Naive thymus-derived CD4-positive, alpha-beta T cell (primary cell): ENCODE results near the gene ALDH6A1. TPM values are rescaled to one million over a fixed set of nuclear protein-coding genes. Genes with fewer than 3 reads are reported as not detected.
A peak's percentile ranks its signal among the peaks of the same experiment; 100 is the strongest.

Experiments used
- ATAC-seq: fragments of 150-1000 bp; cut with Tn5 transposase; 2 replicates; pipeline ENCODE4 v1.10.0; 2021; ENCODE audit warnings: mild to moderate bottlenecking, moderate library complexity
- CTCF ChIA-PET: fragments of 350-600 bp; sonication (Branson Sonifier 250); formaldehyde crosslinking; loops from one replicate; lab custom pipeline; 2021; ENCODE audit warnings: antibody characterized with exemption; lab: Charles Lee
- POLR2A ChIA-PET: fragments of 350-600 bp; sonication (Branson Sonifier 250); formaldehyde crosslinking; loops from one replicate; lab custom pipeline; 2021; ENCODE audit warnings: antibody characterized with exemption, inconsistent platforms; lab: Charles Lee
- DNase-seq, 9 donors: peaks; one replicate each; pipeline versions ENCODE4 v3.0.0 to v3.0.0-alpha.2; 2020 to 2022; ENCODE audit warnings: mixed read lengths in 1 of 9
- H3K27ac ChIP-seq: one replicate; pipeline ENCODE4 v1.7.0; 2013; ENCODE audit warnings: mild to moderate bottlenecking, low read depth, low read length, moderate library complexity
- H3K27me3 ChIP-seq, 2 donors: one replicate each; pipeline ENCODE4 v1.7.0; 2013; ENCODE audit warnings: low read length in 2 of 2, mild to moderate bottlenecking in 2 of 2, moderate library complexity in 2 of 2; ENCODE audit not compliant: control insufficient read depth in 2 of 2, insufficient read depth in 2 of 2
- H3K36me3 ChIP-seq, 3 experiments: 1 replicate in 2 of 3; 2 replicates in 1 of 3; pipeline ENCODE4 v1.7.0; 2013; ENCODE audit warnings: low read length in 3 of 3, mild to moderate bottlenecking in 3 of 3, moderate library complexity in 1 of 3; ENCODE audit not compliant: insufficient read depth in 3 of 3, control insufficient read depth in 2 of 3
- H3K4me1 ChIP-seq, 2 donors: one replicate each; pipeline ENCODE4 v1.7.0; 2013; ENCODE audit warnings: low read length in 2 of 2, mild to moderate bottlenecking in 2 of 2, moderate library complexity in 1 of 2; ENCODE audit not compliant: control insufficient read depth in 2 of 2, insufficient read depth in 2 of 2
- H3K4me3 ChIP-seq: 2 replicates; pipeline ENCODE4 v1.7.0; 2013; ENCODE audit warnings: mild to moderate bottlenecking, low read length
- H3K9me3 ChIP-seq, 3 experiments: 1 replicate in 2 of 3; 2 replicates in 1 of 3; pipeline ENCODE4 v1.7.0; 2013; ENCODE audit warnings: low read length in 3 of 3; ENCODE audit not compliant: control insufficient read depth in 2 of 3
- H3K27ac Mint-ChIP-seq, 9 donors: one replicate each; pipeline ENCODE4 v1.8.0; 2020 to 2022; ENCODE audit warnings: mixed read lengths in 9 of 9, mild to moderate bottlenecking in 8 of 9, moderate library complexity in 5 of 9, inconsistent platforms in 2 of 9
- H3K27me3 Mint-ChIP-seq, 5 donors: one replicate each; pipeline ENCODE4 v1.8.0; 2021 to 2022; ENCODE audit warnings: mixed read lengths in 5 of 5, mild to moderate bottlenecking in 1 of 5
- H3K36me3 Mint-ChIP-seq, 5 donors: one replicate each; pipeline ENCODE4 v1.8.0; 2020 to 2022; ENCODE audit warnings: mixed read lengths in 5 of 5, mild to moderate bottlenecking in 3 of 5, inconsistent platforms in 1 of 5
- H3K4me1 Mint-ChIP-seq, 7 donors: one replicate each; pipeline ENCODE4 v1.8.0; 2020 to 2022; ENCODE audit warnings: mixed read lengths in 7 of 7, mild to moderate bottlenecking in 3 of 7, inconsistent platforms in 1 of 7
- H3K4me3 Mint-ChIP-seq, 10 donors: one replicate each; pipeline ENCODE4 v1.8.0; 2020 to 2022; ENCODE audit warnings: mild to moderate bottlenecking in 10 of 10, mixed read lengths in 10 of 10, moderate library complexity in 6 of 10, inconsistent platforms in 2 of 10
- H3K9me3 Mint-ChIP-seq, 11 donors: one replicate each; pipeline ENCODE4 v1.8.0; 2020 to 2022; ENCODE audit warnings: mixed read lengths in 11 of 11, mild to moderate bottlenecking in 4 of 11, inconsistent platforms in 1 of 11, moderate library complexity in 1 of 11
- intact Hi-C, 2 donors: fragments of 100-400 bp; cut with micrococcal nuclease; formaldehyde crosslinking; loops; one replicate each; pipeline ENCODE4 v1.15.1; 2023
- polyA plus RNA-seq, 2 donors: library from polyadenylated mRNA; unstranded; fragments of 300-500 nt; fragmentation: Illumina TruSeq; gene quantifications; one replicate each; pipeline ENCODE4 v1.2.3, GENCODE V29; 2021
- total RNA-seq, 6 experiments: library from RNA in 5 of 6; stranded (reverse) in 5 of 6; gene quantifications; 1 replicate in 5 of 6; 2 replicates in 1 of 6; pipeline ENCODE4 v1.2.3 and lab custom pipeline; 2021 to 2026

Gene ALDH6A1
- total and polyA plus RNA-seq, 7 experiments from 2014 or later: 8.9 to 39.9 (median 21.3) TPM

GRCh38 chr14:74081491-74081890 lies 2.8 kb downstream of the ALDH6A1 start:
- Histone ChIP-seq H3K4me1 (peaks cover 10 to 16% of the 10 kb centered on the region in 2 donors), H3K4me3 (no peak overlapping the region), H3K27ac (no peak overlapping the region), H3K36me3 (no peaks in the 10 kb centered on the region), H3K27me3 (no peaks in the 10 kb centered on the region), H3K9me3 (no peaks in the 10 kb centered on the region)
- intact Hi-C loops: loop anchor here in 1 of 2 donors (10.0 kb wide), 4 partner anchors 327 to 1903 kb away; partner anchors contain the start of genes IFT43, TGFB3 and TMED10
- no peak for ATAC-seq
- Mint-ChIP-seq H3K36me3 (peaks cover 0 to 8% (median 0%) of the 10 kb centered on the region in 5 donors), H3K27ac (no peak overlapping the region), H3K4me1 (peaks cover 19 to 53% (median 32%) of the 10 kb centered on the region in 7 donors), H3K9me3 (peaks cover 0 to 4% (median 0%) of the 10 kb centered on the region in 11 donors), H3K4me3 (no peak overlapping the region), H3K27me3 (peaks cover 0 to 4% (median 0%) of the 10 kb centered on the region in 5 donors)
- ChIA-PET POLR2A (no interaction called here), CTCF (no interaction called here)
- DNase-seq: no peak

GRCh38 chr14:74080820-74081460 lies 3.3 kb downstream of the ALDH6A1 start:
- Mint-ChIP-seq H3K4me1 (peaks cover 16 to 51% (median 28%) of the 10 kb centered on the region in 7 donors), H3K27me3 (peaks cover 0 to 4% (median 0%) of the 10 kb centered on the region in 5 donors), H3K4me3 (no peak overlapping the region), H3K27ac (no peak overlapping the region), H3K36me3 (peaks cover 0 to 8% (median 0%) of the 10 kb centered on the region in 5 donors), H3K9me3 (peaks cover 0 to 4% (median 0%) of the 10 kb centered on the region in 11 donors)
- Histone ChIP-seq H3K4me1 (peaks cover 8 to 14% of the 10 kb centered on the region in 2 donors), H3K27me3 (no peaks in the 10 kb centered on the region), H3K9me3 (no peaks in the 10 kb centered on the region), H3K4me3 (no peak overlapping the region), H3K27ac (no peak overlapping the region), H3K36me3 (no peaks in the 10 kb centered on the region)
- CTCF ChIA-PET: interaction anchor here (0.6 kb wide), 1 partner anchor 191 kb away, joined by 3 read pairs; no protein-coding TSS in a partner anchor
- no peak for ATAC-seq
- DNase-seq: no peak
- intact Hi-C loops: loop anchor here in 1 of 2 donors (10.0 kb wide), 4 partner anchors 326 to 1904 kb away; partner anchors contain the start of genes IFT43, TGFB3 and TMED10
- POLR2A ChIA-PET: no interaction called here

- no peak for DNase-seq
- Mint-ChIP-seq H3K4me1 (peaks cover 0 to 18% (median 8%) of the 10 kb centered on the region in 7 donors), H3K4me3 (no peak overlapping the region), H3K36me3 (peaks cover 0 to 8% (median 4%) of the 10 kb centered on the region in 5 donors), H3K9me3 (peaks cover 0 to 1% (median 0%) of the 10 kb centered on the region in 11 donors), H3K27me3 (no peaks in the 10 kb centered on the region), H3K27ac (peak overlapping the region in 1 of 9 donors; percentile 51)
- intact Hi-C loops: no loop called here
- ChIA-PET POLR2A (interaction anchor here (0.6 kb wide), 2 partner anchors 163 to 657 kb away, joined by 3 read pairs; no protein-coding TSS in a partner anchor), CTCF (no interaction called here)
- no peaks in the 10 kb centered on the region for H3K4me1 ChIP-seq
- peaks cover 0 to 7% (median 0%) of the 10 kb centered on the region in 3 experiments for H3K36me3 ChIP-seq
- H3K4me3 ChIP-seq: no peak overlapping the region
- ATAC-seq: no peak
- no peaks in the 10 kb centered on the region for H3K27me3 ChIP-seq
- H3K27ac ChIP-seq: no peak overlapping the region
- no peaks in the 10 kb centered on the region for H3K9me3 ChIP-seq
These were observed 6.9 kb downstream of the ALDH6A1 start for GRCh38 chr14:74077401-74077800.

GRCh38 chr14:74065746-74066575 lies 18.3 kb downstream of the ALDH6A1 start:
- Histone ChIP-seq H3K4me3 (no peak overlapping the region), H3K27me3 (no peaks in the 10 kb centered on the region), H3K4me1 (no peaks in the 10 kb centered on the region), H3K9me3 (no peaks in the 10 kb centered on the region), H3K27ac (no peak overlapping the region), H3K36me3 (peaks cover 0 to 47% (median 0%) of the 10 kb centered on the region in 3 experiments)
- Mint-ChIP-seq H3K27me3 (no peaks in the 10 kb centered on the region), H3K27ac (peak overlapping the region in 1 of 9 donors; percentile 49), H3K4me1 (no peaks in the 10 kb centered on the region), H3K9me3 (peaks cover 0 to 1% (median 0%) of the 10 kb centered on the region in 11 donors), H3K4me3 (no peak overlapping the region), H3K36me3 (peaks cover 0 to 46% (median 15%) of the 10 kb centered on the region in 5 donors)
- ChIA-PET POLR2A (no interaction called here), CTCF (no interaction called here)
- intact Hi-C loops: no loop called here
- ATAC-seq: no peak
- no peak for DNase-seq

- no peak overlapping the region for H3K4me3 Mint-ChIP-seq
- no peak overlapping the region for H3K4me3 ChIP-seq
- DNase-seq: no peak
- H3K36me3 Mint-ChIP-seq: peaks cover 4 to 49% (median 20%) of the 10 kb centered on the region in 5 donors
- H3K9me3 ChIP-seq: no peaks in the 10 kb centered on the region
- intact Hi-C loops: no loop called here
- peaks cover 0 to 43% (median 0%) of the 10 kb centered on the region in 3 experiments for H3K36me3 ChIP-seq
- no peaks in the 10 kb centered on the region for H3K9me3 Mint-ChIP-seq
- no peaks in the 10 kb centered on the region for H3K27me3 Mint-ChIP-seq
- no peak for ATAC-seq
- H3K27ac ChIP-seq: no peak overlapping the region
- ChIA-PET POLR2A (no interaction called here), CTCF (no interaction called here)
- no peaks in the 10 kb centered on the region for H3K4me1 ChIP-seq
- H3K4me1 Mint-ChIP-seq: no peaks in the 10 kb centered on the region
- no peak overlapping the region for H3K27ac Mint-ChIP-seq
- no peaks in the 10 kb centered on the region for H3K27me3 ChIP-seq
These were observed 19.4 kb downstream of the ALDH6A1 start for GRCh38 chr14:74064883-74065282.

GRCh38 chr14:74064426-74064825 lies 19.8 kb downstream of the ALDH6A1 start:
- peak overlapping the region in 1 of 9 donors; percentile 62 for H3K27ac Mint-ChIP-seq
- no peak for DNase-seq
- POLR2A ChIA-PET: no interaction called here

More at GRCh38 chr14:74064426-74064825, 19.8 kb downstream of the ALDH6A1 start:
- Histone ChIP-seq H3K4me1 (no peaks in the 10 kb centered on the region), H3K9me3 (no peaks in the 10 kb centered on the region), H3K27ac (no peak overlapping the region), H3K4me3 (no peak overlapping the region), H3K27me3 (no peaks in the 10 kb centered on the region), H3K36me3 (peaks cover 0 to 47% (median 0%) of the 10 kb centered on the region in 3 experiments)
- CTCF ChIA-PET: no interaction called here
- ATAC-seq: no peak
- peaks cover 4 to 54% (median 20%) of the 10 kb centered on the region in 5 donors for H3K36me3 Mint-ChIP-seq
- intact Hi-C loops: no loop called here
- no peaks in the 10 kb centered on the region for H3K4me1 Mint-ChIP-seq
- no peaks in the 10 kb centered on the region for H3K27me3 Mint-ChIP-seq
- no peak overlapping the region for H3K4me3 Mint-ChIP-seq
- no peaks in the 10 kb centered on the region for H3K9me3 Mint-ChIP-seq
